Prostate gland (tissue), 2 donors: ENCODE results near the gene NHLH1.

Experiments
- CTCF ChIP-seq, 4 experiments: fragments of 200-600 bp in 2 of 4; fragments of 450-650 bp in 2 of 4; sonication (generic) in 2 of 4; IDR thresholded peaks; 1 replicate in 3 of 4; 2 replicates in 1 of 4; pipeline ENCODE4 v1.5.1; 2016 to 2019; ENCODE audit warnings: antibody characterized with exemption in 4 of 4, mild to moderate bottlenecking in 2 of 4, moderate library complexity in 2 of 4
- POLR2AphosphoS5 ChIP-seq: sonication (generic); formaldehyde crosslinking; IDR thresholded peaks from one replicate; pipeline ENCODE4 v1.6.1; 2017; ENCODE audit warnings: antibody characterized with exemption

- TF ChIP-seq CTCF (IDR thresholded peaks at IDR 0.05) (no peak), POLR2AphosphoS5 (no peak)
These were observed 19.9 kb upstream of the NHLH1 start for GRCh38 chr1:160346958-160347357.
